ENCODE measurements around the gene PRKG1. TPM values are rescaled to one million over a fixed set of nuclear protein-coding genes. Genes with fewer than 3 reads are reported as not detected.

PRKG1 gene
- total and polyA plus RNA-seq, 12 donors = 3.8 to 48.1 (median 29.9) TPM

GRCh38 chr10:51642581-51642980 is 568.3 kb downstream of the PRKG1 start:
- Histone ChIP-seq H3K36me3 (no peaks in the 10 kb centered on the region), H3K4me1 (peaks cover 0 to 27% (median 0%) of the 10 kb centered on the region in 9 donors), H3K27ac (no peak overlapping the region), H3K27me3 (no peaks in the 10 kb centered on the region), H3K4me3 (no peak overlapping the region), H3K9me3 (no peaks in the 10 kb centered on the region)
- ATAC-seq (no peak), DNase-seq (no peak)
- TF ChIP-seq CTCF (IDR thresholded peaks at IDR 0.05) = no peak
- 71 to 79% methylated on average over 4 of the region's 4 CpGs for WGBS, 2 donors
- intact Hi-C loops (cut with DNase I) = no loop called here

- no peaks in the 10 kb centered on the region for H3K9me3 ChIP-seq
- TF ChIP-seq CTCF (IDR thresholded peaks at IDR 0.05) = no peak
- H3K27ac ChIP-seq = no peak overlapping the region
- intact Hi-C loops (cut with DNase I) = no loop called here
- H3K27me3 ChIP-seq = no peaks in the 10 kb centered on the region
- DNase-seq (no peak), ATAC-seq (no peak)
- 65 to 76% methylated on average over 3 of the region's 3 CpGs for WGBS, 2 donors
- H3K4me1 ChIP-seq = peaks cover 0 to 27% (median 0%) of the 10 kb centered on the region in 9 donors
- H3K36me3 ChIP-seq = no peaks in the 10 kb centered on the region
- no peak overlapping the region for H3K4me3 ChIP-seq
Observed at GRCh38 chr10:51643734-51644133, 569.4 kb downstream of the PRKG1 start.

- intact Hi-C loops (cut with DNase I) = no loop called here
- TF ChIP-seq CTCF (IDR thresholded peaks at IDR 0.05) = no peak
- peaks cover 0 to 12% (median 4%) of the 10 kb centered on the region in 9 donors for H3K4me1 ChIP-seq
- H3K27ac ChIP-seq = no peak overlapping the region
- no peaks in the 10 kb centered on the region for H3K36me3 ChIP-seq
- 95 to 98% methylated on average over 3 of the region's 3 CpGs for WGBS, 2 donors
- no peaks in the 10 kb centered on the region for H3K9me3 ChIP-seq
- no peak for ATAC-seq
- H3K4me3 ChIP-seq = no peak overlapping the region
- no peaks in the 10 kb centered on the region for H3K27me3 ChIP-seq
- DNase-seq = no peak
Observed at GRCh38 chr10:51649064-51649463, 574.8 kb downstream of the PRKG1 start.

GRCh38 chr10:51651063-51651462 is 576.8 kb downstream of the PRKG1 start:
- Histone ChIP-seq H3K9me3 (no peaks in the 10 kb centered on the region), H3K27ac (no peak overlapping the region), H3K4me1 (peaks cover 0 to 17% (median 4%) of the 10 kb centered on the region in 9 donors), H3K36me3 (no peaks in the 10 kb centered on the region), H3K27me3 (no peaks in the 10 kb centered on the region), H3K4me3 (no peak overlapping the region)
- intact Hi-C loops (cut with DNase I) = loop anchor here in 1 of 10 donors (5.0 kb wide), 1 partner anchor 136 kb away; no protein-coding TSS in a partner anchor
- WGBS, 2 donors = 89 to 93% methylated on average over 1 of the region's 1 CpG
- ATAC-seq (no peak), DNase-seq (no peak)
- TF ChIP-seq CTCF (IDR thresholded peaks at IDR 0.05) = no peak
